ENCODE results near the gene SRP14.

- TF ChIP-seq, protein P1, sequence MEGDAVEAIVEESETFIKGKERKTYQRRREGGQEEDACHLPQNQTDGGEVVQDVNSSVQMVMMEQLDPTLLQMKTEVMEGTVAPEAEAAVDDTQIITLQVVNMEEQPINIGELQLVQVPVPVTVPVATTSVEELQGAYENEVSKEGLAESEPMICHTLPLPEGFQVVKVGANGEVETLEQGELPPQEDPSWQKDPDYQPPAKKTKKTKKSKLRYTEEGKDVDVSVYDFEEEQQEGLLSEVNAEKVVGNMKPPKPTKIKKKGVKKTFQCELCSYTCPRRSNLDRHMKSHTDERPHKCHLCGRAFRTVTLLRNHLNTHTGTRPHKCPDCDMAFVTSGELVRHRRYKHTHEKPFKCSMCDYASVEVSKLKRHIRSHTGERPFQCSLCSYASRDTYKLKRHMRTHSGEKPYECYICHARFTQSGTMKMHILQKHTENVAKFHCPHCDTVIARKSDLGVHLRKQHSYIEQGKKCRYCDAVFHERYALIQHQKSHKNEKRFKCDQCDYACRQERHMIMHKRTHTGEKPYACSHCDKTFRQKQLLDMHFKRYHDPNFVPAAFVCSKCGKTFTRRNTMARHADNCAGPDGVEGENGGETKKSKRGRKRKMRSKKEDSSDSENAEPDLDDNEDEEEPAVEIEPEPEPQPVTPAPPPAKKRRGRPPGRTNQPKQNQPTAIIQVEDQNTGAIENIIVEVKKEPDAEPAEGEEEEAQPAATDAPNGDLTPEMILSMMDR (conservative IDR thresholded peaks at IDR 0.05; ENCODE audit: low read length) = no peak
- TF ChIP-seq EZH2phosphoT487 (IDR thresholded peaks at IDR 0.05; ENCODE audit: borderline replicate concordance, low read depth, low read length) = no peak
Measured at GRCh38 chr15:40055576-40056293, 16.8 kb upstream of the SRP14 start.
